ENCODE results near the gene UNC13B.

GRCh38 chr9:35236692-35237091 is 74.9 kb downstream of the UNC13B start:
- TF ChIP-seq YY1 (IDR thresholded peaks at IDR 0.05; ENCODE audit: insufficient read depth, insufficient read length) (no peak), ZNF274 (IDR thresholded peaks at IDR 0.05; ENCODE audit: low read depth, low read length) (no peak), SUZ12 (IDR thresholded peaks at IDR 0.05; ENCODE audit: extremely low read depth, insufficient read depth, insufficient read length) (no peak)
